Measurements from ENCODE around the gene CCN5. TPM values are rescaled to one million over a fixed set of nuclear protein-coding genes. Genes with fewer than 3 reads are reported as not detected.

The CCN5 gene
- total RNA-seq, 1 donor from 2014 or later, result 377 TPM

GRCh38 chr20:44715499-44716308, 535 bp downstream of the CCN5 start:
- no peaks in the 10 kb centered on the region for H3K27me3 ChIP-seq
- H3K27ac ChIP-seq, result peak overlapping the region; percentile 82 to 86
- TF ChIP-seq, protein P1, sequence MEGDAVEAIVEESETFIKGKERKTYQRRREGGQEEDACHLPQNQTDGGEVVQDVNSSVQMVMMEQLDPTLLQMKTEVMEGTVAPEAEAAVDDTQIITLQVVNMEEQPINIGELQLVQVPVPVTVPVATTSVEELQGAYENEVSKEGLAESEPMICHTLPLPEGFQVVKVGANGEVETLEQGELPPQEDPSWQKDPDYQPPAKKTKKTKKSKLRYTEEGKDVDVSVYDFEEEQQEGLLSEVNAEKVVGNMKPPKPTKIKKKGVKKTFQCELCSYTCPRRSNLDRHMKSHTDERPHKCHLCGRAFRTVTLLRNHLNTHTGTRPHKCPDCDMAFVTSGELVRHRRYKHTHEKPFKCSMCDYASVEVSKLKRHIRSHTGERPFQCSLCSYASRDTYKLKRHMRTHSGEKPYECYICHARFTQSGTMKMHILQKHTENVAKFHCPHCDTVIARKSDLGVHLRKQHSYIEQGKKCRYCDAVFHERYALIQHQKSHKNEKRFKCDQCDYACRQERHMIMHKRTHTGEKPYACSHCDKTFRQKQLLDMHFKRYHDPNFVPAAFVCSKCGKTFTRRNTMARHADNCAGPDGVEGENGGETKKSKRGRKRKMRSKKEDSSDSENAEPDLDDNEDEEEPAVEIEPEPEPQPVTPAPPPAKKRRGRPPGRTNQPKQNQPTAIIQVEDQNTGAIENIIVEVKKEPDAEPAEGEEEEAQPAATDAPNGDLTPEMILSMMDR (IDR thresholded peaks at IDR 0.05), result no peak

DNA sequence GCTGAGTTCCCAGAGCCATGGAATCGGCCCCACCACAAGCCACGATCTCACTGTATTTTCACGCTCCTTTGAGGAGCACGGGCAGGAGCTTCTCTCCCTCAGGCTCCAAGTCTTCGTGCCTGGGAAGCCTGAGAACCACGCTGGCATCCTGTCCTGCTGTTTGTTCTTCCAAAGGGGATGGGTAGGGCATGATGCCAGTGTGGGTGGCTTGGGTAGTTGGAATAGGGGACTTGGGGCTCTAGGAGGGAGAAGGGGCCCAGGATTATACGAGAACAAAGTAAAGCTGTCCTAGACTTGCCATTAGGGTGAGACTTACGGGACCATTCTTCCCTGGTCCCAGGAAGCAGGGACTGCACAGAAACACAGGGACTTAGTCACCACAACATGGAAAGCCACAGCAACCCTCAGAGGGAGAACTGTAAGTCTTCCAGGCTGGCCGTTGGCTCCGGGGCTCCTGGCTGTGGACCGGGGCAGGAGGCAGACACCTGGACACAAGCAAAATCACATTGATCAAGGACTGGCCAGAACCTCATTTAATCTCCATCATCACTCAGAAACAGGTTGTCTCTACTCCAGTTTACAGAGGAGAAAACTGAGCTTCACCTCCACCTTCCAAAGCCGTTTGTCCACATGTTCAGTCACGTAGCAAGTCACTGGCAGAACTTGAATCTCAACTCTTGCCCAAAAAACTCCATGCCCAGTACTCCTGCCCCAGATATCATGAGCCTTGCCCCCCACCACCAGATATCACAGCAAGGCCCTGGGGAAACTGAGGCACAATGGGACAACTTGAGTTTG, 1.3 kb downstream of the CCN5 start:
- H3K4me3 ChIP-seq, result peak overlapping the region; percentile 31 to 59
- H3K4me1 ChIP-seq, result peaks cover 30 to 55% of the 10 kb centered on the region in 2 donors

More at GRCh38 chr20:44715499-44716308, 535 bp downstream of the CCN5 start:
- Histone ChIP-seq H3K4me3 (peak overlapping the region; percentile 34 to 59), H3K9me3 (no peaks in the 10 kb centered on the region), H3K36me3 (no peaks in the 10 kb centered on the region), H3K4me1 (peaks cover 27 to 54% of the 10 kb centered on the region in 2 donors)
- intact Hi-C loops (cut with DNase I), result no loop called here
- no peak for DNase-seq (ENCODE audit: low spot score in 2 of 2)

GRCh38 chr20:44717986-44718385, 2.8 kb downstream of the CCN5 start:
- H3K9me3 ChIP-seq, result no peaks in the 10 kb centered on the region
- DNase-seq (ENCODE audit: low spot score in 2 of 2), result no peak
- peak overlapping the region; percentile 78 to 86 for H3K27ac ChIP-seq
- intact Hi-C loops (cut with DNase I), result no loop called here
- no peaks in the 10 kb centered on the region for H3K36me3 ChIP-seq
- TF ChIP-seq, protein P1 (IDR thresholded peaks at IDR 0.05), result peak in 1 of 3 experiments; percentile 18
- no peak overlapping the region for H3K4me3 ChIP-seq
- no peaks in the 10 kb centered on the region for H3K27me3 ChIP-seq
- H3K4me1 ChIP-seq, result peaks cover 32 to 60% of the 10 kb centered on the region in 2 donors

More for the DNA sequence above, 1.3 kb downstream of the CCN5 start:
- Histone ChIP-seq H3K36me3 (no peaks in the 10 kb centered on the region), H3K9me3 (no peaks in the 10 kb centered on the region), H3K27me3 (no peaks in the 10 kb centered on the region), H3K27ac (peak overlapping the region; percentile 82 to 86)
- DNase-seq (ENCODE audit: low spot score in 2 of 2), result no peak
- intact Hi-C loops (cut with DNase I), result no loop called here
- TF ChIP-seq, protein P1 (IDR thresholded peaks at IDR 0.05), result no peak

DNA sequence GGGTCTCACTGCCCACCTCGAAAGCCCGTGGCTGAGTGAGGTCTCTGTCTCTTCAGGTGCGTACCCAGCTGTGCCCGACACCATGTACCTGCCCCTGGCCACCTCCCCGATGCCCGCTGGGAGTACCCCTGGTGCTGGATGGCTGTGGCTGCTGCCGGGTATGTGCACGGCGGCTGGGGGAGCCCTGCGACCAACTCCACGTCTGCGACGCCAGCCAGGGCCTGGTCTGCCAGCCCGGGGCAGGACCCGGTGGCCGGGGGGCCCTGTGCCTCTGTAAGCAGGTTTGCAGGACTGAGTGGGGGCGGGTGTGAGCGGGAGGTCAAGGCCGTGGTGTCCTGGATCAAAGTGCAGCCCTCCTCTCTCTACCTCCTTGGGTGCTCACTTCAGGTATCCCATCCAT, 4.7 kb downstream of the CCN5 start:
- Histone ChIP-seq H3K9me3 (no peaks in the 10 kb centered on the region), H3K27me3 (no peaks in the 10 kb centered on the region), H3K36me3 (peaks cover 3 to 4% of the 10 kb centered on the region in 2 donors), H3K27ac (peak overlapping the region; percentile 78 to 86), H3K4me3 (no peak overlapping the region), H3K4me1 (peaks cover 28 to 53% of the 10 kb centered on the region in 2 donors)
- intact Hi-C loops (cut with DNase I), result loop anchor here (2.0 kb wide), 1 partner anchor 27 kb away; no protein-coding TSS in a partner anchor
- TF ChIP-seq, protein P1 (IDR thresholded peaks at IDR 0.05), result no peak
- no peak for DNase-seq (ENCODE audit: low spot score in 2 of 2)

GRCh38 chr20:44720621-44720996, 5.4 kb downstream of the CCN5 start:
- Histone ChIP-seq H3K27ac (peak overlapping the region; percentile 78 to 86), H3K4me3 (no peak overlapping the region), H3K36me3 (peaks cover 4 to 5% of the 10 kb centered on the region in 2 donors), H3K4me1 (peaks cover 23 to 47% of the 10 kb centered on the region in 2 donors), H3K27me3 (no peaks in the 10 kb centered on the region), H3K9me3 (no peaks in the 10 kb centered on the region)
- TF ChIP-seq, protein P1 (IDR thresholded peaks at IDR 0.05), result no peak
- intact Hi-C loops (cut with DNase I), result loop anchor here (2.0 kb wide), 1 partner anchor 28 kb away; no protein-coding TSS in a partner anchor
- DNase-seq (ENCODE audit: low spot score in 2 of 2), result peak in 1 of 2 donors; percentile 83
